Stomach (tissue), 4 donors: ENCODE results near the gene RAB26.

Source experiments
- POLR2AphosphoS5 ChIP-seq, 3 donors: sonication (generic); formaldehyde crosslinking; IDR thresholded peaks; one replicate each; pipeline ENCODE4 v1.6.1; 2016; ENCODE audit warnings: antibody characterized with exemption in 3 of 3
- TF ChIP-seq, protein P1 (sequence below), 7 experiments: fragments of 450-650 bp in 4 of 7; fragments of 200-600 bp in 3 of 7; sonication (generic) in 3 of 7; IDR thresholded peaks; one replicate each; pipeline ENCODE4 v1.5.1; 2016 to 2019; ENCODE audit warnings: antibody characterized with exemption in 7 of 7, control low read depth in 2 of 7, mild to moderate bottlenecking in 1 of 7

DNA sequence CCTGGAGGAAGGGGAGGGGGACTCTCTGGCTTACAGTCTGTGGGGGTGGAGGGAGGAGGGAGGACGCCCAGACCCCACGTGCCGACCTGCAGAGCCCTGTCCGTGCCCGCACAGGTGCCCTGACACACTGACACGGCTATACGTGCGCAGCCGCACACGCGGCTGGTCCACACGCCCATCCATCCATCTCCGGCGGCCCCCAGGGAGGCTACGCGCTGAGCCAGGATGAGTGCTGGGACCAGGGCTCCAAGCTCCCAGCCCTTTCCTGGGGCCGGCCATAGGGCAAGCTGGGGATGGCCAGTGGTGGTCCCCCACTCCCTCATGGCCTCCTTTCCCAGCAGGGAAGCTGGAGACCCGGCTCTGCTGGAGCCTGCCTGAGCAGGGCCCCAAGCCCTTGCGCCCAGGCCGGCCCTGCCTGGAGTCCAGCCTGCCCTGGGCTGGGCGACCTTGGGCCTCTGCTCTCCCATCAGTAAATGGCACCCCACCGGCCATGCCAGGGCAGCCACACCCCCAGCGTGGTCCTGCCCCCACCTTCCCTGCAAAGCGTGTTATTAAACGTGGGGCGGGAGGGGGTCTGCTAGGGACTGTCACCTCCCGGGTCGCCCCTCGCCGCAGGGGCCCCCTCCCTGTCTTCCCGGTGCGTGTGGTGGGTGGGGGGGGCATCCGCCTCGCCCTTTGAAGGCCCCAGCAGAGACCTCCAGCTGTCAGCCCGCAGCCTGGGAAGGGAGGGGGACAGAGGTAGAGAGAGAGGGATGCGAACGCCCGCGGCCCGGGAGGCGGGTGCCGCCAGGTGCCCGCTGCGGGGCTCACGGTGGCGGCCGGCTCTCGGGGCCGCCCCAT is 47.1 kb downstream of the RAB26 start:
- TF ChIP-seq, protein P1, sequence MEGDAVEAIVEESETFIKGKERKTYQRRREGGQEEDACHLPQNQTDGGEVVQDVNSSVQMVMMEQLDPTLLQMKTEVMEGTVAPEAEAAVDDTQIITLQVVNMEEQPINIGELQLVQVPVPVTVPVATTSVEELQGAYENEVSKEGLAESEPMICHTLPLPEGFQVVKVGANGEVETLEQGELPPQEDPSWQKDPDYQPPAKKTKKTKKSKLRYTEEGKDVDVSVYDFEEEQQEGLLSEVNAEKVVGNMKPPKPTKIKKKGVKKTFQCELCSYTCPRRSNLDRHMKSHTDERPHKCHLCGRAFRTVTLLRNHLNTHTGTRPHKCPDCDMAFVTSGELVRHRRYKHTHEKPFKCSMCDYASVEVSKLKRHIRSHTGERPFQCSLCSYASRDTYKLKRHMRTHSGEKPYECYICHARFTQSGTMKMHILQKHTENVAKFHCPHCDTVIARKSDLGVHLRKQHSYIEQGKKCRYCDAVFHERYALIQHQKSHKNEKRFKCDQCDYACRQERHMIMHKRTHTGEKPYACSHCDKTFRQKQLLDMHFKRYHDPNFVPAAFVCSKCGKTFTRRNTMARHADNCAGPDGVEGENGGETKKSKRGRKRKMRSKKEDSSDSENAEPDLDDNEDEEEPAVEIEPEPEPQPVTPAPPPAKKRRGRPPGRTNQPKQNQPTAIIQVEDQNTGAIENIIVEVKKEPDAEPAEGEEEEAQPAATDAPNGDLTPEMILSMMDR (IDR thresholded peaks at IDR 0.05): no peak
- TF ChIP-seq POLR2AphosphoS5 (IDR thresholded peaks at IDR 0.05): no peak
